ENCODE data around the gene ZNF654. TPM values are rescaled to one million over a fixed set of nuclear protein-coding genes. Genes with fewer than 3 reads are reported as not detected.

ZNF654 gene
- total and polyA plus RNA-seq, 10 of the 15 experiments (the other 5 are each of a cell fraction or from before 2014, with no cell fraction given), result 2.7 to 14.2 (median 10.0) TPM

GRCh38 chr3:88058581-88059379 is at the start of gene ZNF654, which contains the start of gene CGGBP1 (continued):
- TF ChIP-seq RELA (IDR thresholded peaks at IDR 0.05; ENCODE audit: borderline replicate concordance, partially characterized antibody) (peak; percentile 59), PAX5 (IDR thresholded peaks at IDR 0.05; ENCODE audit: borderline replicate concordance, low read depth, low read length) (no peak), JUND (IDR thresholded peaks at IDR 0.05; ENCODE audit: low read depth, low read length) (no peak), TAF1 (IDR thresholded peaks at IDR 0.05; ENCODE audit: borderline replicate concordance, low read depth, low read length) (peak; percentile 64), JUNB (IDR thresholded peaks at IDR 0.05) (no peak), RUNX3 (IDR thresholded peaks at IDR 0.05; ENCODE audit: low read length) (peak; percentile 51), HDAC6 (IDR thresholded peaks at IDR 0.05; ENCODE audit: unreplicated experiment) (no peak), SIX5 (IDR thresholded peaks at IDR 0.05; ENCODE audit: low read depth, low read length, severe bottlenecking) (no peak), TCF7 (IDR thresholded peaks at IDR 0.05; ENCODE audit: borderline replicate concordance) (no peak), ASH2L (IDR thresholded peaks at IDR 0.05; ENCODE audit: borderline replicate concordance, low read depth) (0 out of 2 replicates have a peak, but pooled peaks have one; percentile 69), USF1 (IDR thresholded peaks at IDR 0.05; ENCODE audit: borderline replicate concordance, extremely low read length, insufficient read depth, low read depth, low read length) (no peak), LARP7 (IDR thresholded peaks at IDR 0.05) (peak; percentile 90), ZSCAN29 (IDR thresholded peaks at IDR 0.05) (no peak), YY1 (IDR thresholded peaks at IDR 0.05; ENCODE audit: low read depth, low read length) (peak; percentile 88), YBX1 (IDR thresholded peaks at IDR 0.05) (no peak), CREM (IDR thresholded peaks at IDR 0.05; ENCODE audit: low read depth) (peak; percentile 74; the same call in 1 of the 2 replicates), MAX (IDR thresholded peaks at IDR 0.05; ENCODE audit: low read depth, low read length) (peak; percentile 46), DPF2 (IDR thresholded peaks at IDR 0.05) (peak; percentile 100), GATAD2B (conservative IDR thresholded peaks at IDR 0.05; ENCODE audit: low read depth) (peak; percentile 87), GABPA (IDR thresholded peaks at IDR 0.05; ENCODE audit: low read depth) (peak; percentile 94), EZH2 (IDR thresholded peaks at IDR 0.05; ENCODE audit: borderline replicate concordance, control insufficient read depth, low read depth, low read length) (no peak), SREBF2 (IDR thresholded peaks at IDR 0.05; ENCODE audit: low read length) (no peak), BMI1 (IDR thresholded peaks at IDR 0.05; ENCODE audit: borderline replicate concordance) (no peak), NFXL1 (IDR thresholded peaks at IDR 0.05; ENCODE audit: borderline replicate concordance) (peak; percentile 86), ZBED1 (IDR thresholded peaks at IDR 0.05; ENCODE audit: borderline replicate concordance) (no peak), CUX1 (IDR thresholded peaks at IDR 0.05; ENCODE audit: insufficient replicate concordance, low read depth, low read length) (no peak)
